K562 (cell line): ENCODE data around the gene GRIK3. TPM values are rescaled to one million over a fixed set of nuclear protein-coding genes. Genes with fewer than 3 reads are reported as not detected.

Experiments
- ATAC-seq: fragments of 200-7000 bp; cut with Tn5 transposase; 3 replicates; pipeline ENCODE4 v1.9.1; 2020; ENCODE audit warnings: moderate library complexity
- BruUV-seq: library from RNA; stranded (reverse); fragments of 400-500 nt; replicated peaks from 2 replicates; lab custom pipeline; 2021; lab: Mats Ljungman, UMichigan
- CTCF ChIA-PET: fragments of 300-600 bp; formaldehyde crosslinking; extraction: SDS; loops from one replicate; lab custom pipeline; 2021; ENCODE audit warnings: low intra/inter-chr PET ratio; lab: Yijun Ruan, JAX
- POLR2A ChIA-PET: fragments of 300-600, 350-650 bp; sonication (Branson Sonifier 250); formaldehyde crosslinking; extraction: SDS; loops from one replicate; lab custom pipeline; 2021; ENCODE audit warnings: antibody characterized with exemption, inconsistent platforms; lab: Yijun Ruan, JAX
- DNase-seq, 4 experiments: peaks; one replicate each; pipeline versions ENCODE4 v3.0.0 to v3.0.0-alpha.2; 2011 to 2018; ENCODE audit warnings: low spot score in 3 of 4, mixed read lengths in 3 of 4; ENCODE audit errors: extremely low read depth in 1 of 4
- FAIRE-seq: peaks from 2 replicates; lab custom pipeline; 2011; peaks lifted over from hg19 to GRCh38; lab: Jason Lieb, UNC
- H2AFZ ChIP-seq: 2 replicates; pipeline ENCODE4 v1.6.0; 2011; ENCODE audit warnings: low read depth, low read length, control low read depth, inconsistent platforms
- H3K27ac ChIP-seq: fragments of 200-600 bp; 3 replicates; pipeline ENCODE4 v1.8.0; 2011; ENCODE audit warnings: low read depth, mild to moderate bottlenecking, control low read depth, inconsistent platforms, low read length, moderate library complexity, mixed read lengths; ENCODE audit errors: extremely low read depth
- H3K27me3 ChIP-seq, 2 experiments: fragments of 300-600 bp in 1 of 2; 2 replicates in 1 of 2; 3 replicates in 1 of 2; pipeline versions ENCODE4 v1.6.0 to v1.8.0; 2011; ENCODE audit warnings: inconsistent platforms in 2 of 2, low read length in 2 of 2, mild to moderate bottlenecking in 1 of 2, mixed read lengths in 1 of 2, moderate library complexity in 1 of 2; ENCODE audit not compliant: control insufficient read depth in 2 of 2, insufficient read depth in 2 of 2
- H3K36me3 ChIP-seq: fragments of 300-600 bp; 3 replicates; pipeline ENCODE4 v1.8.0; 2011; ENCODE audit warnings: mild to moderate bottlenecking, low read length, inconsistent platforms; ENCODE audit not compliant: control insufficient read depth, insufficient read depth
- H3K4me1 ChIP-seq, 2 experiments: fragments of 200-600 bp in 1 of 2; replicated peaks in 1 of 2; 2 replicates in 1 of 2; 3 replicates in 1 of 2; pipeline versions ENCODE4 v1.5.1 to v1.8.0; 2011; ENCODE audit warnings: inconsistent platforms in 2 of 2, low read length in 2 of 2, mild to moderate bottlenecking in 1 of 2, mixed read lengths in 1 of 2, moderate library complexity in 1 of 2; ENCODE audit not compliant: control insufficient read depth in 2 of 2, insufficient read depth in 2 of 2
- H3K4me2 ChIP-seq: 2 replicates; pipeline ENCODE4 v1.6.1; 2011; ENCODE audit warnings: low read length, control low read depth, inconsistent platforms, mixed read lengths; ENCODE audit not compliant: insufficient read depth
- H3K4me3 ChIP-seq: fragments of 200-600 bp; sonication (generic), shearing (Covaris generic); 2 replicates; pipeline ENCODE4 v1.5.1; 2016; ENCODE audit warnings: control low read depth, inconsistent platforms
- H3K79me2 ChIP-seq: fragments of 200-600 bp; 3 replicates; pipeline ENCODE4 v1.8.0; 2011; ENCODE audit warnings: low read length, inconsistent platforms; ENCODE audit not compliant: control insufficient read depth, insufficient read depth
- H3K9ac ChIP-seq, 2 experiments: 2 replicates each; pipeline versions ENCODE4 v1.6.0 to v1.6.1; 2011; ENCODE audit warnings: low read depth in 2 of 2, low read length in 2 of 2, control low read depth in 1 of 2, inconsistent platforms in 1 of 2, mild to moderate bottlenecking in 1 of 2, mixed read lengths in 1 of 2; ENCODE audit not compliant: insufficient read depth in 1 of 2
- H3K9me1 ChIP-seq: one replicate; pipeline ENCODE4 v1.6.0; 2011; ENCODE audit warnings: inconsistent platforms, mild to moderate bottlenecking, low read length, moderate library complexity; ENCODE audit not compliant: control insufficient read depth, insufficient read depth
- H3K9me3 ChIP-seq: replicated peaks from 2 replicates; pipeline ENCODE4 v1.5.1; 2011; ENCODE audit warnings: low read depth, low read length, inconsistent platforms; ENCODE audit not compliant: control insufficient read depth, insufficient read depth
- H4K20me1 ChIP-seq: replicated peaks from 2 replicates; pipeline ENCODE4 v1.6.1; 2011; ENCODE audit warnings: low read length, inconsistent platforms, mixed read lengths; ENCODE audit not compliant: control insufficient read depth, insufficient read depth
- GABPB2 ChIP-seq: fragments of 250-450 bp; sonication (Bioruptor Pico); conservative IDR thresholded peaks from 2 replicates; pipeline ENCODE4 v1.5.1; 2021; ENCODE audit warnings: mild to moderate bottlenecking
- NFIC ChIP-seq: fragments of 450-650 bp; IDR thresholded peaks from 2 replicates; pipeline ENCODE4 v1.6.1; 2017; ENCODE audit warnings: mild to moderate bottlenecking, inconsistent platforms
- RBM25 ChIP-seq: fragments of 200-400 bp; formaldehyde crosslinking; IDR thresholded peaks from 2 replicates; pipeline ENCODE4 v1.6.1; 2018; ENCODE audit warnings: low read length, low read depth, moderate library complexity; ENCODE audit not compliant: severe bottlenecking
- ZC3H4 ChIP-seq: sonication (generic); formaldehyde crosslinking; IDR thresholded peaks from 2 replicates; pipeline ENCODE4 v1.9.0; 2021; ENCODE audit warnings: missing genetic modification reagents, borderline replicate concordance
- ZKSCAN3 ChIP-seq: fragments of 250-450 bp; sonication (Bioruptor Pico); IDR thresholded peaks from 2 replicates; pipeline ENCODE4 v1.4.0; 2020
- ZNF140 ChIP-seq: fragments of 250-450 bp; sonication (Bioruptor Pico); IDR thresholded peaks from 2 replicates; pipeline ENCODE4 v1.8.0; 2021; ENCODE audit warnings: moderate library complexity, mild to moderate bottlenecking, inconsistent platforms
- ZNF143 ChIP-seq: sonication (generic); formaldehyde crosslinking; IDR thresholded peaks from 2 replicates; pipeline ENCODE4 v1.9.0; 2022; ENCODE audit warnings: mild to moderate bottlenecking, missing genetic modification reagents
- WGBS: fragments of 100-300 bp; shearing (Covaris generic); methylation state at CpG from one replicate; pipeline ENCODE4 v1.1.6; 2016; ENCODE audit warnings: low coverage, mixed read lengths; ENCODE audit not compliant: insufficient coverage; ENCODE audit errors: missing lambda C conversion rate; 5-methylcytosine and 5-hydroxymethylcytosine counted together
- in situ Hi-C: fragments of 300-500 bp; cut with MboI; formaldehyde crosslinking; loops from 4 replicates; pipeline ENCODE4 v1.15.0; 2018; ENCODE audit warnings: inconsistent platforms, mixed read lengths
- intact Hi-C: fragments of 100-400 bp; cut with micrococcal nuclease; formaldehyde crosslinking; loops from 2 replicates; pipeline ENCODE4 v1.14.2; 2022
- polyA plus RNA-seq, 8 experiments: library from polyadenylated mRNA; depleted of rRNA in 4 of 8; stranded (reverse) in 5 of 8; unstranded in 3 of 8; fragments of >200 nt; fragmentation: Nextera tagmentation in 2 of 8; fragmentation: Illumina TruSeq in 1 of 8; extraction: Ambion mirVana in 2 of 8; extraction: Trizol in 1 of 8; gene quantifications; 2 replicates each; pipeline versions ENCODE4 v1.2.1 to v1.2.3, GENCODE V29; 2011 to 2014; ENCODE audit warnings: inconsistent platforms in 1 of 8, missing spikeins in 1 of 8
- total RNA-seq, 7 experiments: library from RNA; depleted of rRNA in 6 of 7; stranded (reverse); fragments of >200 nt in 6 of 7; fragmentation: Illumina TruSeq in 2 of 7; extraction: Trizol in 2 of 7; gene quantifications; 2 replicates each; pipeline versions ENCODE4 v1.2.1 to v1.2.3, GENCODE V29; 2011 to 2021; ENCODE audit warnings: low replicate concordance in 1 of 7
- TF ChIP-seq, protein P1 (sequence below): sonication (generic); formaldehyde crosslinking; IDR thresholded peaks from 2 replicates; pipeline ENCODE4 v1.8.1; 2023; ENCODE audit warnings: mild to moderate bottlenecking, missing genetic modification reagents

The GRIK3 gene
- total and polyA plus RNA-seq, 9 of the 15 experiments (the other 6 are each of a cell fraction or from before 2014, with no cell fraction given) = not detected

DNA sequence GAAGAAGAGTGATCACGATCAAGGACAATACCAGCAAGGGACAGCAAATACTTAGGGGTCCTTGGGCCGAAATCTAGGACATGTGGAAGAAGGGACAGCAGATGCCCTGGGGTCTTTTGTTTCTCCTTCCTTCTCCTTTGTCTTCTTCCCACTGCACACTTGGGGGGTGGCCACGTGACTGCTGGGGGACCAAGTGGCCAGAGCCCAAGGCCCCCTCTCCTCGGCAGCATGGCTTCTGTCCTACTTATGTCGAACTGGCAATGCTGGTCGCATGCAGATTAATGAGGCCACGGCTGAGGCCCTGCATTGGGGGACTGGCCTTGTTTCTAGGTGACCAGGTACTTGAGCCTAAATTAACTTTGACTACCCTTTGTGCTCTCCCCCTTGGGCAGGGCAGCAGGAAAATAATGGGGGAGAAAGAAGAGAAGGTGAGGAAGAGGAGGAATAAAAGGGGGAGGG is 83.0 kb downstream of the GRIK3 start:
- Histone ChIP-seq H3K9ac (no peak overlapping the region), H3K36me3 (no peaks in the 10 kb centered on the region), H4K20me1 (peaks cover 15% of the 10 kb centered on the region), H3K4me1 (no peaks in the 10 kb centered on the region), H3K4me2 (no peak overlapping the region), H3K4me3 (no peak overlapping the region), H3K79me2 (no peaks in the 10 kb centered on the region), H3K27me3 (no peaks in the 10 kb centered on the region; a peak in 1 of 5 replicates), H3K9me1 (no peaks in the 10 kb centered on the region), H2AFZ (no peak overlapping the region), H3K9me3 (no peaks in the 10 kb centered on the region), H3K27ac (no peak overlapping the region)
- in situ Hi-C loops = no loop called here
- FAIRE-seq (no peak), ATAC-seq (no peak), DNase-seq (no peak)
- TF ChIP-seq, protein P1, sequence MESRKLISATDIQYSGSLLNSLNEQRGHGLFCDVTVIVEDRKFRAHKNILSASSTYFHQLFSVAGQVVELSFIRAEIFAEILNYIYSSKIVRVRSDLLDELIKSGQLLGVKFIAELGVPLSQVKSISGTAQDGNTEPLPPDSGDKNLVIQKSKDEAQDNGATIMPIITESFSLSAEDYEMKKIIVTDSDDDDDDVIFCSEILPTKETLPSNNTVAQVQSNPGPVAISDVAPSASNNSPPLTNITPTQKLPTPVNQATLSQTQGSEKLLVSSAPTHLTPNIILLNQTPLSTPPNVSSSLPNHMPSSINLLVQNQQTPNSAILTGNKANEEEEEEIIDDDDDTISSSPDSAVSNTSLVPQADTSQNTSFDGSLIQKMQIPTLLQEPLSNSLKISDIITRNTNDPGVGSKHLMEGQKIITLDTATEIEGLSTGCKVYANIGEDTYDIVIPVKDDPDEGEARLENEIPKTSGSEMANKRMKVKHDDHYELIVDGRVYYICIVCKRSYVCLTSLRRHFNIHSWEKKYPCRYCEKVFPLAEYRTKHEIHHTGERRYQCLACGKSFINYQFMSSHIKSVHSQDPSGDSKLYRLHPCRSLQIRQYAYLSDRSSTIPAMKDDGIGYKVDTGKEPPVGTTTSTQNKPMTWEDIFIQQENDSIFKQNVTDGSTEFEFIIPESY (CRISPR knock-in tag) = no peak
- TF ChIP-seq GABPB2 (CRISPR knock-in tag) (no peak), ZNF143 (CRISPR knock-in tag) (no peak), NFIC (no peak), ZNF140 (CRISPR knock-in tag) (no peak), ZC3H4 (CRISPR knock-in tag) (no peak), RBM25 (no peak), ZKSCAN3 (CRISPR knock-in tag) (no peak)
- intact Hi-C loops = no loop called here
- ChIA-PET CTCF (no interaction called here), POLR2A (interaction anchor here (0.6 kb wide), 2 partner anchors 84 to 290 kb away, joined by 4 read pairs; no protein-coding TSS in a partner anchor)
- WGBS = 2% methylated on average over 7 of the region's 7 CpGs
- no TSS peak for BruUV-seq
